SK-MEL-5 (cell line): ENCODE measurements around the gene PAPSS2. TPM values are rescaled to one million over a fixed set of nuclear protein-coding genes. Genes with fewer than 3 reads are reported as not detected.

Experiments used
- DNase-seq: peaks from one replicate; pipeline ENCODE4 v3.0.0-alpha.2; 2016; ENCODE audit warnings: low read depth, low spot score
- in situ Hi-C: cut with HindIII; loops from 2 replicates; pipeline ENCODE4 v1.10.0; 2016; ENCODE audit warnings: low sequenced_read_pairs, high pct_unique_total_duplicates, low pct_unique_long_range_greater_than_20kb
- total RNA-seq: library from RNA; depleted of rRNA; stranded (reverse); fragments of >200 nt; shearing (Covaris generic); gene quantifications from 2 replicates; pipeline ENCODE4 v1.2.3, GENCODE V29; 2014; rRNA removed

PAPSS2 gene
- total RNA-seq, 1 experiment from 2014 or later, result 69.3 TPM

DNA sequence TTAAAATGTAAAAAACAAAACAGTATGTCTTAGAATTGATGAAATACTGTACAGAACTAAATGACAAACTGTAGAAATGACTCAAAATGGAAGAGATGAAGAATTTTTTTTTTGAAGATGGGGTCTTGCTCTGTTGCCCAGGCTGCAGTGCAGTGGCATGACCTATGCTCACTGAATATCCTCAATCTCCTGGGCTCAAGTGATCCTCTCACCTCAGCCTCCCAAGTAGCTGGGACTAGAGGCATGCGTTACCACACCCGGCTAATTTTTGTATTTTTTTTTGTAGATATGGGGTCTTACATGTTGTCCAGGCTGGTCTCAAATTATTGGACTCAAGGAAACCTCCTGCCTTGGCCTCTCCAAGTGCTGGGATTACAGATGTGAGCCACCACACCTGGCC lies 121.9 kb downstream of the PAPSS2 start:
- in situ Hi-C loops, result no loop called here

DNA sequence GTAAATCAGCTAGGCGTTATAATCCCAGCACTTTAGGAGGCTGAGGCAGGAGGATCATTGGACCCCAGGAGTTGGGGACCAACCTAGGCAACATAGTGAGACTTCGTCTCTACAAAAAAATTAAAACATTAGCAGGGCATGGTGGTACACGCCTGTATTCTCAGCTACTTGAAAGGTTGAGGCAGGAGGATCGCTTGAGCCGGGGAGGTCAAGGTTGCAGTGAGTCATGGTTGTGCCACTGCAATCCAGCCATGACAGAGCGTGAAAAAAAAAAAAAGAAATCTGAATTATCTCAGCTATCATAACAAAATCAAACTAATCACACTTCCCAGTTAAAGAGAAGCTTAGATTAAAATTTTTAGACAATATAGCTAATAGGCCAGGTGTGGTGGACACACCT lies 123.0 kb downstream of the PAPSS2 start:
- DNase-seq, result no peak
- in situ Hi-C loops, result no loop called here

More for the DNA sequence above, 121.9 kb downstream of the PAPSS2 start:
- no peak for DNase-seq

DNA sequence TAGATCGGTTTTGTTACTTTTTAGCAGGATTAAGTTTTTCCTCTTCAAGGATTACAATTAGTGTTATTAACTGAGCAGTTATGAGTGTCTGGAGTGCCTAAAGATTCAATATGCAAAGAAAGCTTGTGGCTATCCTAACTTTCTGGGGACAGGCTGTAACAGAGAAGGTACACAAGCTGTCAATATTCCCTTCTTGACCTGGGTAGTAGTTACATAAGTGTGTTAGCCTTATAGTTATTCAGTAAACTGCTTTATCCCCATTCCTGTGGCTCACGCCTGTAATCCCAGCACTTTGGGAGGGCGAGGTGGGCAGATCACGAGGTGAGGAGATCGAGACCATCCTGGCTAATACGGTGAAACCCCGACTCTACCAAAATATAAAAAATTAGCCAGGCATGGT lies 126.7 kb downstream of the PAPSS2 start:
- in situ Hi-C loops, result no loop called here
- no peak for DNase-seq

DNA sequence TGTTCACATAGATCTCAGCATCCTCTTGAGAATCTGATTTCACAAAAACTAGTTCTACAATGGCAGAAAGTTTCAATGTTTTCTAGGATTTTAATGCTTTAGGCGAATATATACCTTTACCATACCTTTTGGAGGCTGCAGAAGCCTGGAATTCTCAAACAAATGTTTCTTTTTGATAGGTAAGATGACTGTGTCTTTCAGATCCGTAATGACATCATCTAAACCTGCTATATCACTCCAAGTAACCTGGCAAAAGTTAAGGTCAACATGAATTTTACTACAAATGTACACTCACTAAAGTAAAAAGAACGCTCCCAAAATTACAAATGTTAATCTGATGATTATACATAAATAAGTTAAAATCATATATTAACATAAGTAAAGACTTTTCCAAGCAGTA lies 130.5 kb downstream of the PAPSS2 start:
- in situ Hi-C loops, result no loop called here
- no peak for DNase-seq

DNA sequence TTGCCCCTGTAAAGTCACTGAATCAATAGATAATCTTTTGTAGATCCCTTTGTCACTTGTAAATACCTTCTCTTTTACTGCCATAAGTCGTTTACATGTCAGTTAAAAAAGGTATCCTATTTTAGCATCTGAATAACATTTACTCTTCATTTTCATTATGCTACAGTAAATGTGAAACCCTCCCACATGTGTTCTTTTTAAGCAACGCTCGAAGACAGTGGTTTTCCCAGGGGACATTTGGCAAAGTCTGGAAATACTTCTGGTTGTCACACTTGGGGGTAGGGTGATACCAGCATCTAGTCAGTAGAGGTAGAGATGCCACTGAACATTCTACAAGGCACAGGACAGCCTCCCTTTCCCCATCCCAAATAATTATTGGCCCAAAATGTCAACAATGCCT lies 134.6 kb downstream of the PAPSS2 start:
- in situ Hi-C loops, result no loop called here

More for the DNA sequence above, 134.6 kb downstream of the PAPSS2 start:
- DNase-seq, result no peak

Other genes starting within 250 kb of the PAPSS2 start
- 36.1 and 39.2 TPM in 2 replicates for gene MINPP1, start 155.0 kb upstream of the PAPSS2 start, total RNA-seq
- gene ATAD1, start 158.3 kb downstream of the PAPSS2 start, total RNA-seq, result 63.2 and 80.5 TPM in 2 replicates
- gene KLLN, start 203.7 kb downstream of the PAPSS2 start, total RNA-seq, result 0.03 and 0.08 TPM in 2 replicates
- gene PTEN, start 203.7 kb downstream of the PAPSS2 start, total RNA-seq, result 52.4 and 55.5 TPM in 2 replicates